GM23248 (cell line): ENCODE results near the gene IQCM.

Source experiments
- EZH2 ChIP-seq: fragments of 200-600 bp; sonication (generic); IDR thresholded peaks from 2 replicates; pipeline ENCODE4 v1.6.1; 2018; ENCODE audit warnings: antibody characterized with exemption, mild to moderate bottlenecking; ENCODE audit not compliant: insufficient read depth, poor library complexity, severe bottlenecking
- EZH2phosphoT487 ChIP-seq: fragments of 200-600 bp; sonication (generic); IDR thresholded peaks from 2 replicates; pipeline ENCODE4 v1.6.1; 2018; ENCODE audit warnings: antibody characterized with exemption, moderate library complexity, mild to moderate bottlenecking, low read depth; ENCODE audit not compliant: insufficient read depth

DNA sequence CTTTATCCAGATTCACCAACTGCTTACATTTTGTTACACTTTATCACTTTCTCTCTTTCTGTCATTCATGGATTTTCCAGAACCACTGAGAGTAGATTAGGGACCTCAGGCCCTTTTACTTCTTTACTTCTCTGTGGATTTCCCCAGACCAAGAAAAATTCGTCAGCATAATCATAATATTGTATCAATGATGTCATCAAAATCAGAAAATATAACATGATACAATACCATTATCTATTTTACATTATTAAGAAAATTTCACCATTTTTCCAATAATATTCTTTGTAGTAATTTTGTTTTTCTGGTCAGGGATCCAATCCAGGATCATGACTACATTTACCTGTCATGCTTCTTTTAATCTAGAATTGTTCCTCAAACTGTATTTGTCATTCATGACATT lies 494.2 kb downstream of the IQCM start:
- no peak for TF ChIP-seq EZH2
- TF ChIP-seq EZH2phosphoT487: no peak
